Liver (tissue), 9 donors: ENCODE measurements around the gene GRIK2. TPM values are rescaled to one million over a fixed set of nuclear protein-coding genes. Genes with fewer than 3 reads are reported as not detected.

Experiments used
- DNase-seq: peaks from one replicate; pipeline ENCODE4 v3.0.0-alpha.2; 2017; ENCODE audit warnings: low spot score
- H3K27ac ChIP-seq, 2 donors: one replicate each; pipeline ENCODE4 v1.7.0; 2013; ENCODE audit warnings: inconsistent platforms in 2 of 2, low read length in 2 of 2, control low read depth in 1 of 2, low read depth in 1 of 2, mild to moderate bottlenecking in 1 of 2
- H3K27me3 ChIP-seq, 4 donors: one replicate each; pipeline versions ENCODE4 v1.6.1 to v1.7.0; 2013; ENCODE audit warnings: low read length in 3 of 4, inconsistent platforms in 1 of 4, mild to moderate bottlenecking in 1 of 4, moderate library complexity in 1 of 4; ENCODE audit not compliant: control insufficient read depth in 4 of 4, insufficient read depth in 4 of 4
- H3K36me3 ChIP-seq, 4 donors: one replicate each; pipeline versions ENCODE4 v1.6.1 to v1.7.0; 2013; ENCODE audit warnings: low read length in 3 of 4, mild to moderate bottlenecking in 3 of 4, low read depth in 1 of 4, moderate library complexity in 1 of 4; ENCODE audit not compliant: control insufficient read depth in 4 of 4, insufficient read depth in 3 of 4
- H3K4me1 ChIP-seq, 4 donors: one replicate each; pipeline versions ENCODE4 v1.6.1 to v1.7.0; 2013; ENCODE audit warnings: low read length in 3 of 4, mild to moderate bottlenecking in 3 of 4, moderate library complexity in 1 of 4; ENCODE audit not compliant: control insufficient read depth in 4 of 4, insufficient read depth in 4 of 4
- H3K4me3 ChIP-seq, 3 donors: one replicate each; pipeline versions ENCODE4 v1.6.1 to v1.7.0; 2013; ENCODE audit warnings: low read length in 3 of 3, control low read depth in 1 of 3, low read depth in 1 of 3, mild to moderate bottlenecking in 1 of 3
- H3K9ac ChIP-seq, 2 donors: one replicate each; pipeline ENCODE4 v1.7.0; 2013; ENCODE audit warnings: low read length in 2 of 2, mild to moderate bottlenecking in 2 of 2, moderate library complexity in 2 of 2, control low read depth in 1 of 2, low read depth in 1 of 2
- H3K9me3 ChIP-seq, 4 donors: one replicate each; pipeline versions ENCODE4 v1.6.1 to v1.7.0; 2013; ENCODE audit warnings: low read length in 3 of 4; ENCODE audit not compliant: control insufficient read depth in 4 of 4
- ATF3 ChIP-seq: IDR thresholded peaks from 2 replicates; pipeline ENCODE4 v1.6.1; 2016; ENCODE audit warnings: antibody characterized with exemption
- CTCF ChIP-seq: fragments of 150-350 bp; IDR thresholded peaks from 2 replicates; pipeline ENCODE4 v1.5.1; 2017; ENCODE audit warnings: improper control_type of control experiment, low read depth, low read length; ENCODE audit not compliant: missing input control
- EGR1 ChIP-seq, 2 donors: IDR thresholded peaks; 2 replicates each; pipeline ENCODE4 v1.6.1; 2016 to 2018; ENCODE audit warnings: antibody characterized with exemption in 2 of 2, low read depth in 2 of 2
- FOXA1 ChIP-seq: IDR thresholded peaks from 2 replicates; pipeline ENCODE4 v1.6.1; 2016; ENCODE audit warnings: antibody characterized with exemption
- FOXA2 ChIP-seq: IDR thresholded peaks from 2 replicates; pipeline ENCODE4 v1.6.1; 2016; ENCODE audit warnings: antibody characterized with exemption
- GABPA ChIP-seq, 2 donors: IDR thresholded peaks in 1 of 2; conservative IDR thresholded peaks in 1 of 2; 2 replicates each; pipeline ENCODE4 v1.6.1; 2016; ENCODE audit warnings: antibody characterized with exemption in 2 of 2, mild to moderate bottlenecking in 1 of 2, moderate library complexity in 1 of 2
- HNF4G ChIP-seq: IDR thresholded peaks from 2 replicates; pipeline ENCODE4 v1.6.1; 2016; ENCODE audit warnings: antibody characterized with exemption
- JUND ChIP-seq, 2 donors: IDR thresholded peaks; 2 replicates each; pipeline ENCODE4 v1.6.1; 2016; ENCODE audit warnings: antibody characterized with exemption in 2 of 2
- MAX ChIP-seq: IDR thresholded peaks from 2 replicates; pipeline ENCODE4 v1.6.1; 2016; ENCODE audit warnings: antibody characterized with exemption
- RAD21 ChIP-seq, 2 donors: IDR thresholded peaks; 2 replicates each; pipeline ENCODE4 v1.6.1; 2016; ENCODE audit warnings: antibody characterized with exemption in 2 of 2, mild to moderate bottlenecking in 2 of 2
- REST ChIP-seq: IDR thresholded peaks from 2 replicates; pipeline ENCODE4 v1.6.1; 2016; ENCODE audit warnings: antibody characterized with exemption, mild to moderate bottlenecking
- RXRA ChIP-seq, 2 donors: IDR thresholded peaks; 2 replicates each; pipeline ENCODE4 v1.6.1; 2017 to 2018; ENCODE audit warnings: antibody characterized with exemption in 2 of 2, mild to moderate bottlenecking in 1 of 2
- SP1 ChIP-seq: IDR thresholded peaks from 2 replicates; pipeline ENCODE4 v1.6.1; 2018; ENCODE audit warnings: antibody characterized with exemption, mild to moderate bottlenecking
- TAF1 ChIP-seq: conservative IDR thresholded peaks from 2 replicates; pipeline ENCODE4 v1.6.1; 2016; ENCODE audit warnings: antibody characterized with exemption, mild to moderate bottlenecking
- YY1 ChIP-seq: IDR thresholded peaks from 2 replicates; pipeline ENCODE4 v1.6.1; 2016; ENCODE audit warnings: antibody characterized with exemption, mild to moderate bottlenecking
- ZBTB33 ChIP-seq: IDR thresholded peaks from 2 replicates; pipeline ENCODE4 v1.6.1; 2016; ENCODE audit warnings: antibody characterized with exemption
- WGBS: extraction: QIAGEN DNeasy Blood & Tissue Kit; methylation state at CpG from one replicate; pipeline ENCODE4 v1.1.7; 2013; 5-methylcytosine and 5-hydroxymethylcytosine counted together
- polyA plus RNA-seq, 2 donors: library from polyadenylated mRNA; stranded (reverse) in 1 of 2; unstranded in 1 of 2; fragments of 200-250 nt in 1 of 2; fragments of >200 nt in 1 of 2; fragmentation: Nextera tagmentation in 1 of 2; extraction: Ambion mirVana in 1 of 2; gene quantifications; one replicate each; pipeline versions ENCODE4 v1.2.1 to v1.2.3, GENCODE V29; 2013 to 2015
- total RNA-seq, 2 donors: library from RNA; depleted of rRNA; stranded (reverse); fragments of >200 nt; gene quantifications; one replicate each; pipeline ENCODE4 v1.2.3, GENCODE V29; 2014
- donor health status: healthy.
- donor health status: healthy.
- donor health status: healthy.
- donor health status: healthy.
- donor health status: healthy.

Gene GRIK2
- total and polyA plus RNA-seq, 4 donors, result 0.02 to 0.17 (median 0.05) TPM

GRCh38 chr6:101779051-101779844, 385.7 kb downstream of the GRIK2 start:
- no peak for TF ChIP-seq SP1
- Histone ChIP-seq H3K9ac (no peak overlapping the region), H3K36me3 (no peaks in the 10 kb centered on the region), H3K9me3 (no peaks in the 10 kb centered on the region), H3K4me3 (no peak overlapping the region), H3K27ac (no peak overlapping the region), H3K4me1 (no peaks in the 10 kb centered on the region), H3K27me3 (no peaks in the 10 kb centered on the region)
- no peak for DNase-seq
- WGBS, result 92% methylated on average over 1 of the region's 1 CpG

- TF ChIP-seq FOXA1 (no peak), SP1 (no peak), RAD21 (IDR thresholded peaks at IDR 0.05) (no peak), JUND (IDR thresholded peaks at IDR 0.05) (no peak), CTCF (no peak), GABPA (IDR thresholded peaks at IDR 0.05 in 1 of 2, conservative IDR thresholded peaks at IDR 0.05 in 1 of 2) (no peak), REST (no peak), ZBTB33 (no peak), HNF4G (no peak), TAF1 (no peak), RXRA (IDR thresholded peaks at IDR 0.05) (no peak), FOXA2 (no peak), MAX (no peak), EGR1 (IDR thresholded peaks at IDR 0.05; ENCODE audit: low read depth in 2 of 2) (no peak), ATF3 (no peak), YY1 (no peak)
- no peak overlapping the region for H3K27ac ChIP-seq
- no peaks in the 10 kb centered on the region for H3K36me3 ChIP-seq
- H3K27me3 ChIP-seq, result no peaks in the 10 kb centered on the region
- no peak overlapping the region for H3K9ac ChIP-seq
- 93% methylated on average over 1 of the region's 1 CpG for WGBS
- no peak overlapping the region for H3K4me3 ChIP-seq
- no peak for DNase-seq
- no peaks in the 10 kb centered on the region for H3K9me3 ChIP-seq
- no peaks in the 10 kb centered on the region for H3K4me1 ChIP-seq
These were observed 389.8 kb downstream of the GRIK2 start for GRCh38 chr6:101783287-101783686.
